ENCODE measurements around the gene FOXP2. TPM values are rescaled to one million over a fixed set of nuclear protein-coding genes. Genes with fewer than 3 reads are reported as not detected.
A peak's percentile ranks its signal among the peaks of the same experiment; 100 is the strongest.
"Not testable (repeated sequence)": the region's sequence is repeated elsewhere in the genome, so short reads cannot be mapped to it uniquely, and the experiment has no call there.

FOXP2 gene
- total RNA-seq: 20.0 TPM

- FAIRE-seq (no peak), DNase-seq (ENCODE audit: low spot score in 2 of 2) (no peak)
These were observed at the start of gene FOXP2 for GRCh38 chr7:114414156-114415063. TSS of gene FOXP2 (plus strand) at chr7:114414815. CDS start at chr7:114426512, 11,697 bp downstream.

- DNase-seq (ENCODE audit: low spot score in 2 of 2): no peak
- FAIRE-seq: no peak
These were observed 48.8 kb upstream of the FOXP2 start for GRCh38 chr7:114365791-114366190.

DNA sequence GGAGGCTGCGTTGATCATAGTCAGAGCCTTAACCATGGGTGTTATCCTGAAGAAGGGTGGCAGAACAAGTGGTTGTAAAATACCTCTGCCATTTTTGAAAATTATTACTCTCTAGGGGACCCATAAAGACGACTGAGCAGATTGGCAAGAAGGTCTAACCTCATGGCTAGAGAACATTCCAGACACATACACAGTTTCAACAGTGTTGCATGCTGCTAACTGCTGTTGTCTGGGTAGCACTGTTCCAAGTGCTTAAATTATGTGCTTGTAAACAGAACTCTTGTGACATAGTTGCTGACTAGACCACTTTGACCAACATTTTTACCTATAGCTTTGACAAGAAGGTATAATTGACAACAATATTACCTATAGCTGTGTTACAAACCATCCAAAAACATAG is 46.1 kb upstream of the FOXP2 start:
- no peak for FAIRE-seq
- no peak for DNase-seq (ENCODE audit: low spot score in 2 of 2)

DNA sequence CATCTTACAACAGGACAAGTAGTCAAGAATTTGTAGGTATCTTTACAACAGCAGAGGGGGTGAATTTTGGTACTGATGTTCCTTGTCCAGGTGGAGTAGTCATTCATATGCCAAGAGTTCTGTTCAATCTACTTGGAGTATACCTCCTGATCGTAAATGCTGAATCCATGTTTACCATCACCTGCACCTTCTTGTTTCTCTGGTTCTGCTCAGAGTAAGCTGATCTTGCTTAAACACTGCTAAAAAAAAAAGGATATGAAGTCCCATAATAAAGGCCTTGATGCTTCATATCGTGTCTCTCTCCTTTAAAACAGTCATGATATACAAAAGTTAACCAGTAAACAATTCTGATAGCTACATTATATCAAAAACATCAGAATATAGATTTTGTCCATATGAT is 45.3 kb upstream of the FOXP2 start:
- no peak for FAIRE-seq
- DNase-seq (ENCODE audit: low spot score in 2 of 2): no peak

DNA sequence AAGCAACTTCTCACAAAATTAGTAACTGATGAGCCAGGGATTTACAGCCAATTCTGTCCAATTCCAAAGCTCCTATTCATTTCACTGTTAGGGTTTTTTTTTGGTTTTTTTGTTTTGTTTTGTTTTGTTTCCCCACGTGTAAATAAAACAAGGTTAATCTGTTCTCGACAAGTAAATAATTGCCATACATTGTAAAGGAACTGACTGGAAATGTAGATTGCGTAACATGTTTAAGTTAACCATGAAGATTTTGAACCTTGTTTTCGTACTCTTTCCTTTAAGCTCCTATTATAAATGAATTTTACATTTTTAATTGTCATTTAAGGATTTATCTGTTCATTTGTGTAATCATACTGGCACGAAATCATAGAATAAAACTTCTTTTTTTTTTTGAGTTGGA is 42.0 kb upstream of the FOXP2 start:
- DNase-seq (ENCODE audit: low spot score in 2 of 2) (no peak), FAIRE-seq (no peak)

- FAIRE-seq: no peak
- no peak for DNase-seq (ENCODE audit: low spot score in 2 of 2)
These were observed 38.7 kb upstream of the FOXP2 start for GRCh38 chr7:114375907-114376306.

- FAIRE-seq; DNase-seq (ENCODE audit: low spot score in 2 of 2): not testable (repeated sequence)
These were observed 30.7 kb upstream of the FOXP2 start for GRCh38 chr7:114383946-114384345.

GRCh38 chr7:114384346-114384745 is 30.3 kb upstream of the FOXP2 start:
- not testable (repeated sequence) for DNase-seq (ENCODE audit: low spot score in 2 of 2); FAIRE-seq

GRCh38 chr7:114388021-114388420 is 26.6 kb upstream of the FOXP2 start:
- DNase-seq (ENCODE audit: low spot score in 2 of 2): no peak
- FAIRE-seq: no peak

DNA sequence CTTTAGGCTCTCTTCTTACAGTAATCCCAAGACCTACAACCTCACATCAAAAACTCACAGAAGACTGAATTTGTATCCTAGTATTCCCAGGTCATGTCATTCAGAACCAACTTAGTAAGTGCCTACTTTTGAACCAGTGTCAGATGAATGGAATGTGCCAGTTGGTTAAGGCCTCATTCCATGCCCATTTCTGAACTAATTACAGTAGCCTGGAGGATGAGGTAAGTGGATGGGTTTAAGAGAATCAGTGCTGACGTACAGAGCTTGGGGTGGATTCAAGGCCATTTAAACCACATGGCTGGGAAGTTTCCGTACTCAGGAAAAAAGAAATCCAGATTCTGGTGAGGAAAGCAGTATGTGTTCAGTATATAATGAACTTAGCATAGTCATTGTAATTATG is 21.9 kb upstream of the FOXP2 start:
- FAIRE-seq (no peak), DNase-seq (ENCODE audit: low spot score in 2 of 2) (no peak)

- no peak for DNase-seq (ENCODE audit: low spot score in 2 of 2)
- FAIRE-seq: no peak
These were observed 11.6 kb upstream of the FOXP2 start for GRCh38 chr7:114402876-114403635.

DNA sequence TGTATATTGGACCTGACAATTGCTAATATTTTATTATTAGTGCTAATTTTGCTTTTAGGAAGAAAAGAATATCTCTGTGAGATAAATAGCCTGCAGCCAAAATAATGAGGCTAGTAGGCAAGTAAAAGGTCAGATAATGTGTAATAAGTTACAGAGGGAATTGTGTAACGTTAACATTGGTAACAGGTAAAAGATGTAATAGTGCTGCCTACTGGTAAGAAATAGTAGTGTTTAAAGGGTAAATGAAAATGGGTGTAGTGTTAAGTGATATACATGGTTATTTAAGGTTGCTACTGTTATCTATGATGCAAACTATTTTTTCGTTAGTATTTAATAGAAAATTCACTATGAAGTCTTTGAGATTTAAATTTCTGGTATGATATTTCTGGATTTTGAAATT is 9.2 kb upstream of the FOXP2 start:
- DNase-seq (ENCODE audit: low spot score in 2 of 2) (no peak), FAIRE-seq (peak; percentile 17)

DNA sequence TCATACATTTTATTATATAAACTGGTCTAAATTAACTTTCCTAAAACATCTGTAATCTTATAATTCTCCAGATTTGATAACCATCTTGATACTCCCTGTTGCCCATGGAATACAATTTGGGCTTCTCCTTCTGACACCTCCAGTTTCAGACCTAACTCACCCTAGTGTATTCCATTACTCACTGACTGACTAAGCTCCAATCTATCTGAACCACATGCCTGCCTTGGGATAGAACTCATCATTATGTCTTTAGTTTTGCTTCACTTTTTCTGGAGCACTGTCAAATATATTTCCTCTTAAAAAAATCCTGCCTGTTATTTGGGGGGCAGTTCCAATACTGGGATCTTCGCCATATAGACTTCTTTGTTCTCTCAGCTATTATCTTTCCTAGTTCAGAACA is 4.9 kb upstream of the FOXP2 start:
- FAIRE-seq: no peak
- no peak for DNase-seq (ENCODE audit: low spot score in 2 of 2)

GRCh38 chr7:114412548-114412947 is 2.1 kb upstream of the FOXP2 start:
- DNase-seq (ENCODE audit: low spot score in 2 of 2): no peak
- FAIRE-seq: no peak

DNA sequence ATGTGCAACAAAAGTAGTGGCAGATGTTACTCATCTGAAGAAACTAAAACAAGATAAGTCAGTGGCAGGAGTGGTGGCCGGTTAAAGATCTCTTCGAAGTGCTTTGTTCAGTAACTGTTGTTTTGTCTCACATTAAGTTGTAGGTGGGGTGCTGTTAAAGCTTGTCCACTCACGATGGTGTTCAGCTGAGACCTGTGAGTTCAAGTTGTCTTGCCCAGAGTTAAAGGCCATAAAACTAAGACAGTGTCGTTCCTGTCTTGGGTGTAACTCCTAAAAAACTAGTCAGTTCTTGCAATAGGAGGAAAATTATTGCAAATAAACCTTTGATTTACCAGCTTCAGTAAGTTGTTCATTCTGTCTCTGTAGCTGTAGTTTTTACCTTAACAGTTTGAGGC is 857 bp upstream of the FOXP2 start:
- DNase-seq (ENCODE audit: low spot score in 2 of 2): no peak
- no peak for FAIRE-seq

DNA sequence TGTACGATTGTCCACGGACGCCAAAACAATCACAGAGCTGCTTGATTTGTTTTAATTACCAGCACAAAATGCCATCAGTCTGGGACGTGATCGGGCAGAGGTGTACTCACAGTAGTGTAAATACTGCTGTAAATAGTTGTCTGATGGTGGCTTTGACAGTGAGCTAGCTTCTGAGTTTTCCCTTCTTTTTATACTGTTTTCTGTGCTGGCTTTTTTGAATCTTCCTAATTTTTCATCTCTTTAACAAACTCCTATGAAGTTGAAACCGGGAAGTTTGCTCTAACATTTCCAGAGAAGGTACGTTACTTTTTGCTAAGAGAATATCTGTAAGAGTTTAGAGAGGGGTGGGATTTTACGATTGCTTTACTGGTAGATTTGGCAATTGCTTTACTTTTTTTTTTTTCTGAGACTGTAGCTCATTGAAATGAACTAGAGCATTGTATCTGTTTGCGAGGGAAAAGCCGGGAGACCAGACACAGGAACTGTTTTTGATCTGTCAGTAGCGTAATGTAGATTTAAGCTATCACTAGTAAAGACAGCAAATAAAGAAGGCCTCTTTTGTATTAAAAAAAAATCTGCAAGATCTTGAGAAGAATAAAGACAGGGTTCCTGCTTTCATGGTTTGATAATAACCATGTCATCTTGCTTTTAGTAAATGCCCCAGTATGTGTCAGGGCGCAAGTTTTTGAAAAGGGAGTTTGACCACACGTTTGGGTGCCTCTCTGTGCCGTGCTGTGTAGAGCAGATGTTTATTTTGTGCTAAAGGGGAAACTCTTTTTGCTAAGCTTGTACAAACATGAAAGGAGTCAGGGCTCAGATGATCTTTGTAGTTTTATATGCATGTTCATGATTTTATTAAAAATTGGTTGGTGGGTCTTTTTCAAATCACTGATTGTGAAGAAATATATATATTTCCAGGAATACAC is 712 bp downstream of the FOXP2 start:
- no peak for FAIRE-seq
- no peak for DNase-seq (ENCODE audit: low spot score in 2 of 2)

- FAIRE-seq (no peak), DNase-seq (ENCODE audit: low spot score in 2 of 2) (no peak)
These were observed 1.7 kb downstream of the FOXP2 start for GRCh38 chr7:114416129-114416990.

GRCh38 chr7:114417290-114417689 is 2.7 kb downstream of the FOXP2 start:
- DNase-seq (ENCODE audit: low spot score in 2 of 2): no peak
- FAIRE-seq: no peak

- DNase-seq (ENCODE audit: low spot score in 2 of 2): no peak
- no peak for FAIRE-seq
These were observed 3.5 kb downstream of the FOXP2 start for GRCh38 chr7:114418117-114418516.

Data from frontal cortex (tissue), 4 donors.